ENCODE data around the gene ZFP14. TPM values are rescaled to one million over a fixed set of nuclear protein-coding genes. Genes with fewer than 3 reads are reported as not detected.
"Not testable (repeated sequence)": the region's sequence is repeated elsewhere in the genome, so short reads cannot be mapped to it uniquely, and the experiment has no call there.

The ZFP14 gene
- total RNA-seq, 1 donor from 2014 or later, result 6.9 TPM

GRCh38 chr19:36330216-36330615, 48.8 kb downstream of the ZFP14 start:
- H3K27me3 ChIP-seq, result no peaks in the 10 kb centered on the region
- peaks cover 9% of the 10 kb centered on the region for H3K9me3 ChIP-seq
- DNase-seq (no peak), ATAC-seq (no peak)
- intact Hi-C loops (cut with DNase I), result no loop called here
- no peaks in the 10 kb centered on the region for H3K4me1 ChIP-seq
- H3K4me3 ChIP-seq, result no peak overlapping the region
- TF ChIP-seq CTCF (IDR thresholded peaks at IDR 0.05), result no peak
- H3K36me3 ChIP-seq, result no peaks in the 10 kb centered on the region
- H3K27ac ChIP-seq, result no peak overlapping the region

GRCh38 chr19:36329534-36329933, 49.5 kb downstream of the ZFP14 start:
- ATAC-seq; H3K9me3 ChIP-seq; H3K27me3 ChIP-seq; DNase-seq; intact Hi-C loops (cut with DNase I); H3K4me3 ChIP-seq; H3K4me1 ChIP-seq; H3K27ac ChIP-seq; H3K36me3 ChIP-seq: not testable (repeated sequence)

GRCh38 chr19:36326649-36327048, 52.4 kb downstream of the ZFP14 start:
- DNase-seq; H3K4me3 ChIP-seq; H3K27ac ChIP-seq; H3K27me3 ChIP-seq; ATAC-seq; intact Hi-C loops (cut with DNase I); H3K4me1 ChIP-seq; H3K36me3 ChIP-seq; H3K9me3 ChIP-seq: not testable (repeated sequence)

GRCh38 chr19:36315164-36315563, 63.8 kb downstream of the ZFP14 start:
- DNase-seq, result not testable (repeated sequence)

GRCh38 chr19:36314053-36314452, 64.9 kb downstream of the ZFP14 start:
- H3K27me3 ChIP-seq; intact Hi-C loops (cut with DNase I); H3K4me3 ChIP-seq; H3K36me3 ChIP-seq; ATAC-seq; H3K9me3 ChIP-seq; H3K27ac ChIP-seq; H3K4me1 ChIP-seq; DNase-seq: not testable (repeated sequence)

More at GRCh38 chr19:36315164-36315563, 63.8 kb downstream of the ZFP14 start:
- H3K4me3 ChIP-seq; H3K4me1 ChIP-seq; H3K36me3 ChIP-seq; H3K9me3 ChIP-seq; H3K27ac ChIP-seq; H3K27me3 ChIP-seq; intact Hi-C loops (cut with DNase I); ATAC-seq: not testable (repeated sequence)

- ATAC-seq; H3K27me3 ChIP-seq; H3K9me3 ChIP-seq; H3K27ac ChIP-seq; intact Hi-C loops (cut with DNase I); H3K4me3 ChIP-seq; H3K4me1 ChIP-seq; H3K36me3 ChIP-seq; DNase-seq: not testable (repeated sequence)
These were observed 67.8 kb downstream of the ZFP14 start for GRCh38 chr19:36311098-36311760.

- DNase-seq; H3K9me3 ChIP-seq; ATAC-seq; H3K27ac ChIP-seq; H3K36me3 ChIP-seq; intact Hi-C loops (cut with DNase I); H3K27me3 ChIP-seq; H3K4me3 ChIP-seq; H3K4me1 ChIP-seq: not testable (repeated sequence)
These were observed 68.5 kb downstream of the ZFP14 start for GRCh38 chr19:36310416-36310990.

GRCh38 chr19:36309759-36310158, 69.2 kb downstream of the ZFP14 start:
- intact Hi-C loops (cut with DNase I), result not testable (repeated sequence)
- H3K4me3 ChIP-seq, result peak overlapping the region; percentile 19

GRCh38 chr19:36309309-36309708, 69.7 kb downstream of the ZFP14 start:
- H3K9me3 ChIP-seq; intact Hi-C loops (cut with DNase I); H3K36me3 ChIP-seq; ATAC-seq; H3K27ac ChIP-seq; H3K4me1 ChIP-seq; H3K27me3 ChIP-seq; DNase-seq: not testable (repeated sequence)
- H3K4me3 ChIP-seq, result peak overlapping the region; percentile 14

More at GRCh38 chr19:36309759-36310158, 69.2 kb downstream of the ZFP14 start:
- H3K27ac ChIP-seq, ATAC-seq, DNase-seq, H3K27me3 ChIP-seq, H3K36me3 ChIP-seq, H3K9me3 ChIP-seq, H3K4me1 ChIP-seq: not testable (repeated sequence)

GRCh38 chr19:36292317-36292716, 86.7 kb downstream of the ZFP14 start:
- H3K4me3 ChIP-seq; H3K27me3 ChIP-seq; ATAC-seq; intact Hi-C loops (cut with DNase I); H3K4me1 ChIP-seq; H3K36me3 ChIP-seq; H3K9me3 ChIP-seq; DNase-seq; H3K27ac ChIP-seq: not testable (repeated sequence)

Other genes starting within 250 kb of the ZFP14 start
- gene CAPNS1, start 239.1 kb downstream of the ZFP14 start, total RNA-seq, result 582 TPM
- 79.4 TPM for gene COX7A1, start 226.8 kb downstream of the ZFP14 start, total RNA-seq
- gene ZNF565, start 164.5 kb downstream of the ZFP14 start, total RNA-seq, result 6.4 TPM
- gene ZNF146, start 164.1 kb downstream of the ZFP14 start, total RNA-seq, result 41.2 TPM
- gene ZFP82, start 39.4 kb upstream of the ZFP14 start, total RNA-seq, result 5.4 TPM
- 12.0 TPM for gene ZNF566, start 110.4 kb upstream of the ZFP14 start, total RNA-seq
- gene ZNF260, start 149.1 kb upstream of the ZFP14 start, total RNA-seq, result 10.5 TPM
- 8.4 TPM for gene ZNF529, start 194.1 kb upstream of the ZFP14 start, total RNA-seq
- 4.9 TPM for gene ZNF382, start 226.1 kb upstream of the ZFP14 start, total RNA-seq

Data from upper lobe of right lung (tissue), 1 donor.